GM18867 (cell line): ENCODE data around the gene SELENOV.
"Not testable (repeated sequence)": the region's sequence is repeated elsewhere in the genome, so short reads cannot be mapped to it uniquely, and the experiment has no call there.

Source experiments
- ATAC-seq: cut with Tn5 transposase; IDR thresholded peaks from one replicate; pipeline ENCODE4 v1.9.1; 2021; ENCODE audit warnings: mild to moderate bottlenecking, moderate library complexity; ENCODE audit not compliant: unreplicated experiment

Gene SELENOV

GRCh38 chr19:39514840-39515550 is at the start of gene SELENOV:
Gene SELENOV (plus strand): TSS chr19:39515139. CDS start chr19:39515213, 74 bp downstream.
- ATAC-seq: no peak

- no peak for ATAC-seq
Measured at GRCh38 chr19:39465956-39466747, 48.8 kb upstream of the SELENOV start.

GRCh38 chr19:39467941-39468340 is 47.0 kb upstream of the SELENOV start:
- ATAC-seq: no peak

- ATAC-seq: no peak
Measured at GRCh38 chr19:39469036-39469435, 45.9 kb upstream of the SELENOV start.

- no peak for ATAC-seq
Measured at GRCh38 chr19:39469567-39469966, 45.4 kb upstream of the SELENOV start.

- no peak for ATAC-seq
Measured at GRCh38 chr19:39470724-39471339, 44.1 kb upstream of the SELENOV start.

GRCh38 chr19:39471756-39472536 is 43.0 kb upstream of the SELENOV start:
- ATAC-seq: no peak

GRCh38 chr19:39472746-39473442 is 42.0 kb upstream of the SELENOV start:
- ATAC-seq: no peak

GRCh38 chr19:39473443-39473960 is 41.4 kb upstream of the SELENOV start:
- ATAC-seq: no peak

- ATAC-seq: no peak
Measured at GRCh38 chr19:39474139-39474620, 40.8 kb upstream of the SELENOV start.

- ATAC-seq: no peak
Measured at GRCh38 chr19:39475748-39476147, 39.2 kb upstream of the SELENOV start.

GRCh38 chr19:39479319-39479801 is 35.6 kb upstream of the SELENOV start:
- ATAC-seq: not testable (repeated sequence)

- no peak for ATAC-seq
Measured at GRCh38 chr19:39479916-39480315, 35.0 kb upstream of the SELENOV start.

GRCh38 chr19:39480337-39481228 is 34.4 kb upstream of the SELENOV start, which contains the start of gene TIMM50:
Gene TIMM50 (plus strand): TSS chr19:39480838. CDS start chr19:39480854, 16 bp downstream.
- ATAC-seq: peak; percentile 93

- ATAC-seq: no peak
Measured at GRCh38 chr19:39481229-39481545, 33.8 kb upstream of the SELENOV start.

- ATAC-seq: no peak
Measured at GRCh38 chr19:39481676-39482075, 33.3 kb upstream of the SELENOV start.

- no peak for ATAC-seq
Measured at GRCh38 chr19:39483141-39483540, 31.8 kb upstream of the SELENOV start.

- no peak for ATAC-seq
Measured at GRCh38 chr19:39489756-39490155, 25.2 kb upstream of the SELENOV start.

GRCh38 chr19:39492225-39492624 is 22.7 kb upstream of the SELENOV start:
- no peak for ATAC-seq
